ENCODE measurements around the gene MPZL1. TPM values are rescaled to one million over a fixed set of nuclear protein-coding genes. Genes with fewer than 3 reads are reported as not detected.

Gene MPZL1
- polyA plus RNA-seq, 3 donors = 23.1 to 63.6 (median 61.8) TPM

- WGBS (ENCODE audit: insufficient coverage) = 98% methylated on average over 4 of the region's 4 CpGs
- Mint-ChIP-seq H3K27me3 (ENCODE audit: low read depth in 3 of 3) (no peaks in the 10 kb centered on the region), H3K9me3 (no peaks in the 10 kb centered on the region)
Observed at GRCh38 chr1:167798952-167799351, 77.2 kb downstream of the MPZL1 start.

DNA sequence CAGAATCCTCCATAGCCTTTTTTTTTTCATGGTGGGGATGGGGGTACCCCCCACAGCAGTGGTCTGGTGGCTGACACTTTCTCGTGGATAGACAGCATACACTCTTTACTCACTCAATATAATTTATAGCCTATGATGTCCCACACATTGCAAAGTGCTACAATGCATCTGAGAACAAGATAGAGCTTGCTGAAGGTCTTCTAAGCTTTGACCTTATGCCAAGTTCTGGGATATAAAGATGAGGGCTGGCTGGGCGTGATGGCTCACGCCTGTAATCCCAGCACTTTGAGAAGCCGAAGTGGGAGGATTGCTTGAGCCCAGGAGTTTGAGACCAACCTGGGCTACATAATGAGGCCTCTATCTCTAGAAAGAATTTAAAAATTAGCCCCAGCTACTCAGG lies 78.0 kb downstream of the MPZL1 start:
- no CpG with 5 or more reads among the region's 4 CpGs for WGBS (ENCODE audit: insufficient coverage)
- H3K4me3 ChIP-seq (replicated peaks in 1 of 3; ENCODE audit: low read depth in 2 of 3, low read length in 3 of 3) = no peak overlapping the region
- H3K4me1 ChIP-seq (ENCODE audit: control insufficient read depth in 1 of 2, insufficient read depth in 2 of 2, low read length in 2 of 2) = peaks cover 11 to 19% of the 10 kb centered on the region in 2 donors
- H3K9me3 ChIP-seq (replicated peaks in 1 of 2; ENCODE audit: control insufficient read depth in 1 of 2, insufficient read depth in 1 of 2, low read length in 2 of 2) = no peaks in the 10 kb centered on the region
- no peaks in the 10 kb centered on the region for H3K36me3 ChIP-seq (replicated peaks in 1 of 2; ENCODE audit: control insufficient read depth in 1 of 2, insufficient read depth in 2 of 2, low read length in 2 of 2)
- H3K79me2 ChIP-seq (ENCODE audit: insufficient read depth, low read length) = no peaks in the 10 kb centered on the region
- DNase-seq = no peak
- no peaks in the 10 kb centered on the region for H3K27me3 ChIP-seq (ENCODE audit: control insufficient read depth in 2 of 2, insufficient read depth in 2 of 2, low read length in 2 of 2)
- Mint-ChIP-seq H3K27ac (no peak overlapping the region), H3K4me1 (peaks cover 22% of the 10 kb centered on the region), H3K36me3 (no peaks in the 10 kb centered on the region), H3K27me3 (ENCODE audit: low read depth in 3 of 3) (no peaks in the 10 kb centered on the region), H3K4me3 (no peak overlapping the region), H3K9me3 (no peaks in the 10 kb centered on the region)
- intact Hi-C loops (cut with micrococcal nuclease) = loop anchor here (5.0 kb wide), 1 partner anchor 77 kb away; the partner anchor contains the start of gene MPZL1 (in 2 of the 2)
- H2AFZ ChIP-seq (ENCODE audit: insufficient read depth, low read depth, low read length, poor library complexity, severe bottlenecking) = no peak overlapping the region
- H4K20me1 ChIP-seq (ENCODE audit: insufficient read depth, low read length) = no peaks in the 10 kb centered on the region
- H3K9ac ChIP-seq (ENCODE audit: insufficient read depth, low read length, poor library complexity, severe bottlenecking) = no peak overlapping the region
- TF ChIP-seq, protein P1, sequence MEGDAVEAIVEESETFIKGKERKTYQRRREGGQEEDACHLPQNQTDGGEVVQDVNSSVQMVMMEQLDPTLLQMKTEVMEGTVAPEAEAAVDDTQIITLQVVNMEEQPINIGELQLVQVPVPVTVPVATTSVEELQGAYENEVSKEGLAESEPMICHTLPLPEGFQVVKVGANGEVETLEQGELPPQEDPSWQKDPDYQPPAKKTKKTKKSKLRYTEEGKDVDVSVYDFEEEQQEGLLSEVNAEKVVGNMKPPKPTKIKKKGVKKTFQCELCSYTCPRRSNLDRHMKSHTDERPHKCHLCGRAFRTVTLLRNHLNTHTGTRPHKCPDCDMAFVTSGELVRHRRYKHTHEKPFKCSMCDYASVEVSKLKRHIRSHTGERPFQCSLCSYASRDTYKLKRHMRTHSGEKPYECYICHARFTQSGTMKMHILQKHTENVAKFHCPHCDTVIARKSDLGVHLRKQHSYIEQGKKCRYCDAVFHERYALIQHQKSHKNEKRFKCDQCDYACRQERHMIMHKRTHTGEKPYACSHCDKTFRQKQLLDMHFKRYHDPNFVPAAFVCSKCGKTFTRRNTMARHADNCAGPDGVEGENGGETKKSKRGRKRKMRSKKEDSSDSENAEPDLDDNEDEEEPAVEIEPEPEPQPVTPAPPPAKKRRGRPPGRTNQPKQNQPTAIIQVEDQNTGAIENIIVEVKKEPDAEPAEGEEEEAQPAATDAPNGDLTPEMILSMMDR (IDR thresholded peaks at IDR 0.05) = no peak
- H3K4me2 ChIP-seq (replicated peaks; ENCODE audit: extremely low read depth, low read length, poor library complexity, severe bottlenecking) = no peak overlapping the region
- H3K27ac ChIP-seq (ENCODE audit: low read depth in 1 of 2, low read length in 2 of 2) = no peak overlapping the region

More at GRCh38 chr1:167798952-167799351, 77.2 kb downstream of the MPZL1 start:
- Histone ChIP-seq H4K20me1 (ENCODE audit: insufficient read depth, low read length) (no peaks in the 10 kb centered on the region), H3K79me2 (ENCODE audit: insufficient read depth, low read length) (no peaks in the 10 kb centered on the region), H3K36me3 (replicated peaks in 1 of 2; ENCODE audit: control insufficient read depth in 1 of 2, insufficient read depth in 2 of 2, low read length in 2 of 2) (no peaks in the 10 kb centered on the region), H3K27ac (ENCODE audit: low read depth in 1 of 2, low read length in 2 of 2) (no peak overlapping the region), H3K27me3 (ENCODE audit: control insufficient read depth in 2 of 2, insufficient read depth in 2 of 2, low read length in 2 of 2) (no peaks in the 10 kb centered on the region), H3K4me3 (replicated peaks in 1 of 3; ENCODE audit: low read depth in 2 of 3, low read length in 3 of 3) (no peak overlapping the region), H3K9ac (ENCODE audit: insufficient read depth, low read length, poor library complexity, severe bottlenecking) (no peak overlapping the region), H3K4me1 (ENCODE audit: control insufficient read depth in 1 of 2, insufficient read depth in 2 of 2, low read length in 2 of 2) (peaks cover 10 to 14% of the 10 kb centered on the region in 2 donors), H2AFZ (ENCODE audit: insufficient read depth, low read depth, low read length, poor library complexity, severe bottlenecking) (no peak overlapping the region), H3K9me3 (replicated peaks in 1 of 2; ENCODE audit: control insufficient read depth in 1 of 2, insufficient read depth in 1 of 2, low read length in 2 of 2) (no peaks in the 10 kb centered on the region), H3K4me2 (replicated peaks; ENCODE audit: extremely low read depth, low read length, poor library complexity, severe bottlenecking) (no peak overlapping the region)
- H3K36me3 Mint-ChIP-seq = peaks cover 1 to 3% of the 10 kb centered on the region in 2 donors
- TF ChIP-seq, protein P1 (IDR thresholded peaks at IDR 0.05) = no peak
- H3K27ac Mint-ChIP-seq = peak overlapping the region in 1 of 7 donors; percentile 75
- DNase-seq = no peak
- no peak overlapping the region for H3K4me3 Mint-ChIP-seq
- intact Hi-C loops (cut with micrococcal nuclease) = no loop called here
- peaks cover 16% of the 10 kb centered on the region for H3K4me1 Mint-ChIP-seq
